ENCODE results near the gene CENPB. TPM values are rescaled to one million over a fixed set of nuclear protein-coding genes. Genes with fewer than 3 reads are reported as not detected.

Gene CENPB
- total RNA-seq, 4 donors from 2014 or later, result 64.8 to 94.9 (median 80.8) TPM

DNA sequence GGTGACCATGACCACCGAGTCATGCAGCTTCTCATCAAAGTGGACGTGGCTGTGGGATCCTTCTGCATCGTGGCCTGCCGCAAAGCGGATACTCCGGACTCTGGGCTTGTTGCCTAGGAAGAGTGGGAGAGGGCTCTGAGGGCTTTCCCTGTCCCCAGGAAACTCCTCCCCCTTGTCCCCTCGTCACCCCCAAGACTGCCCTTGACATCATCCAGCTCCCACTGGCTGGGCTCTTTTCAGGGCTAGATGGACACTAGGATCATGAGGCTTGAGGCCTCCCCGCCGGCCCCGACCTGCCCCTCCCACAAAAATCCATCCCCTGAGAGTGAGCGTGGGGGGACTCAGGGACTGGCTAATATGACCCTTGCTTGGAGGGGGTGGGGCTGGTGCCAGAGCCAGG lies 28.0 kb downstream of the CENPB start:
- intact Hi-C loops (cut with DNase I), result no loop called here
- 70 to 76% methylated on average over 5 to 11 of the region's 11 CpGs for WGBS, 2 donors
- no peak overlapping the region for H3K27ac ChIP-seq
- no peak for TF ChIP-seq POLR2A (IDR thresholded peaks at IDR 0.05)
- TF ChIP-seq, protein P1, sequence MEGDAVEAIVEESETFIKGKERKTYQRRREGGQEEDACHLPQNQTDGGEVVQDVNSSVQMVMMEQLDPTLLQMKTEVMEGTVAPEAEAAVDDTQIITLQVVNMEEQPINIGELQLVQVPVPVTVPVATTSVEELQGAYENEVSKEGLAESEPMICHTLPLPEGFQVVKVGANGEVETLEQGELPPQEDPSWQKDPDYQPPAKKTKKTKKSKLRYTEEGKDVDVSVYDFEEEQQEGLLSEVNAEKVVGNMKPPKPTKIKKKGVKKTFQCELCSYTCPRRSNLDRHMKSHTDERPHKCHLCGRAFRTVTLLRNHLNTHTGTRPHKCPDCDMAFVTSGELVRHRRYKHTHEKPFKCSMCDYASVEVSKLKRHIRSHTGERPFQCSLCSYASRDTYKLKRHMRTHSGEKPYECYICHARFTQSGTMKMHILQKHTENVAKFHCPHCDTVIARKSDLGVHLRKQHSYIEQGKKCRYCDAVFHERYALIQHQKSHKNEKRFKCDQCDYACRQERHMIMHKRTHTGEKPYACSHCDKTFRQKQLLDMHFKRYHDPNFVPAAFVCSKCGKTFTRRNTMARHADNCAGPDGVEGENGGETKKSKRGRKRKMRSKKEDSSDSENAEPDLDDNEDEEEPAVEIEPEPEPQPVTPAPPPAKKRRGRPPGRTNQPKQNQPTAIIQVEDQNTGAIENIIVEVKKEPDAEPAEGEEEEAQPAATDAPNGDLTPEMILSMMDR (IDR thresholded peaks at IDR 0.05), result no peak
- no peak overlapping the region for H3K4me3 ChIP-seq (replicated peaks in 1 of 3)
- H3K4me1 ChIP-seq, result no peaks in the 10 kb centered on the region
- DNase-seq, result no peak
- no peaks in the 10 kb centered on the region for H3K9me3 ChIP-seq
- no peaks in the 10 kb centered on the region for H3K36me3 ChIP-seq
- no peaks in the 10 kb centered on the region for H3K27me3 ChIP-seq

DNA sequence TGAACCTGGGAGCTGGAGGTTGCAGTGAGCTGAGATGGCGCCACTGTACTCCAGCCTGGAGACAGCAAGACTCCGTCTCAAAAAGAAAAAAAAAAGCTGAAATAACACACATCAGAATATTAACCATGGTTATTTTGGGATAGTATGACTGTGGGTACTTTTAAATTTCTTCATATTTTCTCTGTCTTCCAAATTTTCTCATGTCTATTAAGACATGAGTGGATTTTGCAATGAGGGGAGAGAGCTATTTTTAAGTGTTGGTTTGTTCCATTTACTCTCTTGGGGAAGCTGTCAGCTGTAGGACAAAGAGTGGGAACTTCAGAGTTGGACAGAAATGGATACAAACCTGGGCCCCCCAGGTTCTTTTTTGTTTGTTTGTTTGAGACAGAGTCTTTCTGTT lies 29.3 kb downstream of the CENPB start:
- no peaks in the 10 kb centered on the region for H3K27me3 ChIP-seq
- no peak for TF ChIP-seq POLR2A (IDR thresholded peaks at IDR 0.05)
- TF ChIP-seq, protein P1 (IDR thresholded peaks at IDR 0.05), result no peak
- peaks cover 0 to under 1% of the 10 kb centered on the region in 2 donors for H3K4me1 ChIP-seq
- 90 to 92% methylated on average over 2 of the region's 2 CpGs for WGBS, 2 donors
- H3K9me3 ChIP-seq, result no peaks in the 10 kb centered on the region
- DNase-seq, result no peak
- intact Hi-C loops (cut with DNase I), result no loop called here
- no peak overlapping the region for H3K4me3 ChIP-seq (replicated peaks in 1 of 3)
- no peaks in the 10 kb centered on the region for H3K36me3 ChIP-seq
- no peak overlapping the region for H3K27ac ChIP-seq

DNA sequence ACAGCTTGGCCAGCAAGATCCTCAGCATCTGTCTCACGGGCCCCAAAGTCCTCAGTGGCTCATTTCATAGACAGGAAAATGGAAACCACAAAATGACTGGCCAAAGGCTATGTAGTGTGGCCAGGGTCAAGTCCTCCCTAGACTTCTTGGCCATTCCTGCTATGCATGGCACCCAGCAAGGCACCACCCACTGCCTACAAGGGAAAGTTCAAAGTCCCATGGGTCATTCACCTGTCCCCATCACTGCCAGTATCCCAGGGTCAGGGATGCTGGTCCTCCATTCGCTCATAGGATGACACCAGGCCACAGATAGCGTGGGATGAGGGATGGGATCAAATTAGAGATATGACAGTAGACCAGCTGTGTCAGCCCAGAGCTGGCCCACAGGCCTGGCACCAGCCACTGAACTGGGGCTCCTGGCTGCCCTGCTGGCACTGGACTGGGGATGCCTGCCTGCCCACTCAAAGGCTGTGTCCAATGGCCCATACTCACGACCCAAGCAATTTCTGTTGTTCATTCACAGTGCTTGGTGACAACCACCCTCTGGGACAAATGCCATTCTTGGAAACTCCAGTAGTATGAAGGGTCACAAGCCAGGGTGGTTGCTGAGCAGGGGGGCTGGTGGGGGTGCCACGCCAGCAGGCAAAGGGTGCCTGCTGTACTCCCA lies 30.6 kb downstream of the CENPB start:
- Histone ChIP-seq H3K4me3 (replicated peaks in 1 of 3) (no peak overlapping the region), H3K27ac (no peak overlapping the region), H3K9me3 (no peaks in the 10 kb centered on the region), H3K36me3 (no peaks in the 10 kb centered on the region), H3K4me1 (peaks cover 0 to 10% of the 10 kb centered on the region in 2 donors), H3K27me3 (no peaks in the 10 kb centered on the region)
- 86 to 96% methylated on average over 3 to 4 of the region's 5 CpGs for WGBS, 2 donors
- intact Hi-C loops (cut with DNase I), result no loop called here
- DNase-seq, result no peak
- no peak for TF ChIP-seq POLR2A (IDR thresholded peaks at IDR 0.05)
- TF ChIP-seq, protein P1 (IDR thresholded peaks at IDR 0.05), result no peak

DNA sequence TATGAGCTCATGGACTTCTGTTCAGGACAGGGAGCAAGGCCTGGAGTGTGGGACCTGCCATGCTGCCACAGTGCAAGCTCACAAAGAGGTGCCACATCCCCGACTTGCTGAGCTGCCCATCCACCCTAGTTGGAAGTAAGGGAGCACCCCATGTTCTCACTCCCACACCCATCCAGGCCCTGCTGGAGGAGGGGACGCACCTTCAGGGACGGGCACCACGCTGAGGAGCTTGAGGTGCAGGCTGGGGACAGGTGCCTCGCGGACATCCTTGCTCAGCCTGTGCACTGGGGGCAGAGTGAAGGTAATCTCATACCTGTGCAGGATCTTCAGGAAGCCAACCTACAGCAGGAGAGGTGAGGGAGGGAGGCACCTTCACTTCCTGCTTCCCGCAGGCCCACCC lies 31.3 kb downstream of the CENPB start:
- Histone ChIP-seq H3K4me1 (peaks cover 0 to 12% of the 10 kb centered on the region in 2 donors), H3K27me3 (no peaks in the 10 kb centered on the region), H3K4me3 (replicated peaks in 1 of 3) (no peak overlapping the region), H3K27ac (no peak overlapping the region), H3K9me3 (no peaks in the 10 kb centered on the region), H3K36me3 (no peaks in the 10 kb centered on the region)
- WGBS, 2 donors, result 84 to 91% methylated on average over 3 to 7 of the region's 7 CpGs
- no peak for TF ChIP-seq POLR2A (IDR thresholded peaks at IDR 0.05)
- TF ChIP-seq, protein P1 (IDR thresholded peaks at IDR 0.05), result no peak
- intact Hi-C loops (cut with DNase I), result no loop called here
- no peak for DNase-seq

DNA sequence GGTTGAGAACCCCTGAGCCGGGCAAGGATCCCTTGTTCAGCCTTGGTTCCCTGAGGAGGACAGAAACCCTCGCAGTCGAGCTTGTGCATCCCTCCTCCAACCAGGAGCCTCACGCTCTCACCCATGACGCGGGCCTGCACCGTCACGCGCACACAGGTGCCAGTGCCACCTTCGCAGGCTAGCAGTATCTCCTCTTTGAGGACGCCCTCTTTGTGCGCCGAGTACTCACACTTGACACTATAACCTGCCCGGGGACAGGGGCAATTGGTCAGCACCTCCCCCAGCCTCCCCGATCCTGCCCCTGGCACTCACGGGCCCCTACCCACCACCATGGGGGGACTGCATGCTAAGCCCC lies 32.3 kb downstream of the CENPB start:
- TF ChIP-seq, protein P1 (IDR thresholded peaks at IDR 0.05), result no peak
- no peak for TF ChIP-seq POLR2A (IDR thresholded peaks at IDR 0.05)
- WGBS, 2 donors, result 95 to 97% methylated on average over 8 to 12 of the region's 16 CpGs
- H3K36me3 ChIP-seq, result no peaks in the 10 kb centered on the region
- DNase-seq, result no peak
- intact Hi-C loops (cut with DNase I), result no loop called here
- H3K27me3 ChIP-seq, result no peaks in the 10 kb centered on the region
- H3K27ac ChIP-seq, result no peak overlapping the region
- H3K4me1 ChIP-seq, result peaks cover 6 to 21% of the 10 kb centered on the region in 2 donors
- H3K4me3 ChIP-seq (replicated peaks in 1 of 3), result no peak overlapping the region
- H3K9me3 ChIP-seq, result no peaks in the 10 kb centered on the region

Measured in thyroid gland (tissue), 4 donors.